HG02870 (cell line): ENCODE measurements around the gene CARMIL1.
"Not testable (repeated sequence)": the region's sequence is repeated elsewhere in the genome, so short reads cannot be mapped to it uniquely, and the experiment has no call there.

Source experiments
- ATAC-seq: cut with Tn5 transposase; IDR thresholded peaks from one replicate; pipeline ENCODE4 v1.9.1; 2021; ENCODE audit warnings: mild to moderate bottlenecking, moderate library complexity; ENCODE audit not compliant: unreplicated experiment

CARMIL1 gene

DNA sequence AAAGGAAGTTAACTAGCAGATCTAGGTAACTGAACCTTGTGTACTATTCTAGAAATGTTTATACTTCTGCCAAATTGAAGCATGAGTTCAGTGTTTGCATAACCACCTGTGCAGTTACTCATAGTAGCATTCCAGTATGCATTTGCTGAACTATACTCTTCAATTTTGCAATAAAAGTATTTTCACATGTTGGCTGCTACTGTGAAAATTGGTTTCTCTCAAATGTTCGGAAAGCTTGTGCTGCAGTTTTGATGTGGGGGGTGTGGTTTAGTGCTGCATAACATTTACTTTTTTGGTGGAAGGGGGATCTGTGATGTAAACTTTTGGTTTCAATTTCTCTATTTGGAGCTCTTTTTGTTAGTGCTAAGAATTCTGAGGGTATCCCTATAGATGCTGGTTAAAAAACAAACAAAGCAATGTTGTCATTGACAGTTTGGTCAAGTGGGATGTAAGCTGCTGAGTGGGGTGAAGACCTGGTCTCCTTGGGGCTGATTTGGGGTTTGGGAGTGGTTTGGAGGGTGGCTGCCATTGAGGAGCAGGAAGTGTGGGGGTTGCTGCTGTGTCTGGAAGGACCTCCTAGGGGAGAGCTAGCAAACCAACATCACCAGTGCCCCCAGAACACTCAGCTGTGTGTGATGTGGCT is 87.8 kb downstream of the CARMIL1 start:
- peak; percentile 51 for ATAC-seq

GRCh38 chr6:25369036-25369432 is 89.9 kb downstream of the CARMIL1 start:
- ATAC-seq: no peak

DNA sequence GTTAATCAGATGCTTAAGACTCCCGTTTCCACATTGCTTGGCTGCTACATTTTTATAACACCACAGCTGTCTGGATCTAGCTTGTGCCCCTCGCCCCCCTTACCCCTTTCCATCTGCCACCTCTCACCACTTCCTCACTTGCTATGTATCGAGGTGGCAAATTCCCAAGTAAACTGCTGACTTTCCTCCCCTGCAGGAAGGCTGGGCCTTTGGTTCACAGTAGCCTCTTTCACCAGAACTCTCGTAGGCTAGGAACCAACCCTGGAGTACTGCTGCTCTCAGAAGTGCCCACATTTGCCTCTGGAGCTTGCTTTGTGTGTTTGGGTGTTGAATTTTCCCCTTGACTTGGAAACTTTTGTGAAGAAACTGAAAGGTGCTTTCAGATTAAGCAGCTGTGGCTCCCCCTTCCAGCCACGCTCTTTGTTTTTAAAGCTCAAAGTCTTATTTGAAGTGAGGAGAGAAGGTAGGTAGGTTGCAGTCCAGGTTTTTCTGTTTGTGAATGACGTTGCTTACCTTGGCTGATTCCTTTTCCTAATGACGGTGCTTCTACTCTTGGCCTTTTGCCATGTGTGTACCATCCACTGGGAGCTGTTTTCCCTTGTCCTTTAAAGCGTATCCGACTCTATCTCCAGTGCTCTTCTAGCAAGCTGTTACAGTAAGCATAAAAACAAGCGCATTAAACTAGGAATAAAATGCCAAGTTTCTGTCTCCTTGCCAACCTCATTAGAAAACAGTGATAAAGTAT is 90.4 kb downstream of the CARMIL1 start:
- no peak for ATAC-seq

DNA sequence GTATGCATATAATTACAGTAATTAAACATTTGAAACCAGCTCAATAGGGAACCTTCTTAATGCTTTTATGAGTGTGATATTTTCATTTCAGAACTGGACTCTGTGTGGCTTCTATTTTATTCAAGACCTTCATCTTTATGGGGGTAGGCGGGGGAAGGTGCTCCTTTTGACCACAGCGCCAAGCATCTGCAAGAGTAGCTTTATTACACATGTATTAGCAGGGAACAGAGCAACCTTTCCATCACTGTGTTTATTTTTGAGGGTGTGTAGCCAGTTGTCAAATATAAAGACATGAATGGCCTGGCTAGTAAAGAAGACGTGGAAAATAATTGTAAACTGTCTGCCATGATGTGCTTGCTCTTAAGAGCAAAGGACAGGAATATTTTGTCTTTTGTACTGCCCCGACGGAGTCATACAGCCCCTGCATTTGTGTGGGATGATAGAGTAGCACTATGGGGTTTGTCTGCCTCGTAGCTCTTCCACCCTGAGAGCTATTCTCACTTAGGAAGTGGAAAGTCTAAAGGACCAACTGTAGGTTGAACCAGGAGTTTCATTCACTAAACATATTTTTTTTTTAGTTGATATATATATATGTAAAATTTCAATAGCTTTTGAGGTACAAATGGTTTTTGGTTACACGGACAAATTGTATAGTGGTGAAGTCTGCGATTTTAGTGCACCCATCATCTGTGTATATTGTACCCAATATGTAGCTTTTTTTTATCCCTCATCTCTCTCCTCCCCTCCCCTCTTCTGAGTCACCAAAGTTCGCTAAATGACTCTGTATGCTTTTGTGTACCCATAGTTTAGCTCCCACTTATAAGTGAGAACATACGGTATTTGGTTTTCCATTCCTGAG is 91.2 kb downstream of the CARMIL1 start:
- peak; percentile 55 for ATAC-seq

- no peak for ATAC-seq
These were observed 91.8 kb downstream of the CARMIL1 start for GRCh38 chr6:25371037-25371347.

GRCh38 chr6:25375125-25375524 is 96.0 kb downstream of the CARMIL1 start:
- ATAC-seq: no peak

GRCh38 chr6:25377664-25378063 is 98.5 kb downstream of the CARMIL1 start:
- no peak for ATAC-seq

DNA sequence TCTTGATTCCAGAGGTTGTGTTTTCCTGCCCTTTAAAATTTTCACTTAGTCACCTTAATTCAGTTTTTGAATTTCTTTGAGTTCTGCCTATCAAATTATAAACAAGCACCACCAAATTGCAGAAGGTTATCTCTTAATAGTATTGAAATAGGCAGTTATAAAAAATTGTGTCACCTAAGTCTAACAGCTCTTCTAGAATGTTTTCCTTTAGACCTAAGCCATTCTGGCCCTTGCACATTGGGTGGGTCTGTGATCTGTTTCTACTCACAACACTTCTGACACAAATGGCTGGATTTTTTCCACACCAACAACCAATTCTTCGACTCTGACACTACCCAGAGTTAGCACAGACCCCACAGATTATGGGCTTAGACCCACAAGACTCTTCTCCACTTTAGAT is 101.9 kb downstream of the CARMIL1 start:
- ATAC-seq: no peak

GRCh38 chr6:25382476-25382875 is 103.3 kb downstream of the CARMIL1 start:
- ATAC-seq: not testable (repeated sequence)

DNA sequence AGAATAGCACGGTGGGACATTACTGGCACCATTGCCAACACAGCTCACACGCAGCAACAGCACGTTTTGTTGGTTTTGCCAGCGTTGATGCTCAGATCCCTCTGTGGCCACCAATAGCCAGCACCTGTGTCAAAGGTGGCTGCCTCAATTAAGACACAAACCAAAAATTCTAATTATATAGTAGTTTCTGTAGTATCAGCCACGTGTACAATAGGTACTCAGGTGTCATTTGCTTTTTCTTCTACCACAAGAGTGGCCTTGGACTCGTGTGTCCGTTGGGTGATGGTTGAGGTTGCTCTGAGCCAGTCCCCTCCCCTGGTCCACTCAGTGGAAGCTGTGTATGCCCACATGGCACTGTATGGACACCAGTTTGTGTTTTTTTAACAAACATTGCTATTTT is 105.1 kb downstream of the CARMIL1 start:
- ATAC-seq: no peak

- ATAC-seq: no peak
These were observed 105.8 kb downstream of the CARMIL1 start for GRCh38 chr6:25384967-25385366.

DNA sequence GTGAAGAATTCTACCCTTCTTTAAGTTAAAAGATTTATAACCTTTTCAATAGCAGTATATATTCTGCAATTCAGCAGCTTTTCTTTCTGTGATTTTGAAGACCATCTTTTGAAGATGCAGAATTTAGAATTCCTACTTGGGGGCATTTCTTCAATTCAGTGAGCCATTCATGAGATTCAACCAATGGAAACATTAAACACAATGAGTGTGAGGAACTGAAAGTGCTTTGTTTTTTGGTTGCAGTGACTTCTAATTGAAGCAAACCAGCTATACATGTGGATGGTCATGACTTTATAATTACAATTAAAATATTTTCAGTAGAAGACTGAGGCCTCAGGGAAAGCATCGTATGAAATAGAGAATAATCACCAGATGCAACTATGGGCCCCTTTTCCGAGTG is 108.3 kb downstream of the CARMIL1 start:
- ATAC-seq: peak; percentile 77

DNA sequence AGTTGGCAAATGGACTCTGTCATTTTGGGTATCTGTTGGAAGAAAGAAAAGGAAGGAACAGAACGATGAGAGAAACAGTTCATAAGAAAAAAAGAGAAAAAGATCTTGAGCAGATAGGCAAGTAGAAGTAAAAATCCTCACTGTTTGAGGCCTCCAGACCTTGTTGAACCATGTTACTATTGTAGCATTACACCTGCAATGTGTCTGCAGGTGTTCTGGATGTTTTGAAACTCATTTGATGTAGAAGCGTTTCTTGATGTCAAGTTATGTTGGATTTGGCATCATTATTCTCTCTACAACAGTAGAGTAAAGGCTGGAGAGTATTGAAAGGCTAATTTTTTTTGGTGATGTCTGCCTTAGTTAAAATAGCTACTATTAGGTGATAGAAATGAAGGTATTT is 108.7 kb downstream of the CARMIL1 start:
- peak; percentile 17 for ATAC-seq

DNA sequence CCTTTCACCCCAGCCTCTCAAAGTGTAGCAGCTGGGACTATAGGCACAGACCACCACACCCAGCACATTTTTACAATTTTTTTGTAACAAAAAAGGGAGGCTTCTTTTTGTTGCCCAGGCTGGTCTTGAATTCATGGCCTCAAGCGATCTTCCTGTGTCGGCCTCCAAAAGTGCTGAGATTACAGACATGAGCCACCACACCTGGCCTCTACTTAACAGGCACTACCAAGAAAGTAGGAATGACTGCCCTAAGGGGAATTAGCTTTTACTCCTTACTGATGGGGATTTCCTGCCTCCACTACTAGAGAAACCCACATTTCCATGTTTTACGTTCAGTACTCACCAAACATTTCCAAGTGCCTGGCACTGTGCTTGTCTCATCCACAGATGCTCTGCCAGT is 109.6 kb downstream of the CARMIL1 start:
- ATAC-seq: no peak

GRCh38 chr6:25389471-25389870 is 110.3 kb downstream of the CARMIL1 start:
- ATAC-seq: no peak

- no peak for ATAC-seq
These were observed 113.2 kb downstream of the CARMIL1 start for GRCh38 chr6:25392372-25392771.

GRCh38 chr6:25395731-25396130 is 116.6 kb downstream of the CARMIL1 start:
- no peak for ATAC-seq

DNA sequence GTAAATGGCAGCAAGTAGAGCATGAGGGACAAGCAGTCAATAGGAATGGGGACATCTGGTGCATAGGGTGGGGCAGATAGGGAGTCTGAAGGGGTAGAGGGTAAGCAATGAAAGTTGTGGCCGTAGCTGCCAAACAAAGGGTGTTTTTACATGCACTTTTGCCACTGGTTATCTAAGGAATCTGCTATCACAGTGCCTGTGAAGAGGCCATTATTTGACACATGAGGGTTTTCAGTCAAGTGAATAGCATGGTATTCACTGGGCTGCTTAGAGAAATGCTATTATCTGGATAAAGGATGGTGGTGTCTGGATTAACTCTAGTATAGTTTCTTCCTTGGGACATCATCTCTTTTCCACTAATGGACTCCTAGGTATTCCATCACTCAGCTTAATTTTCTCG is 118.2 kb downstream of the CARMIL1 start:
- ATAC-seq: no peak

DNA sequence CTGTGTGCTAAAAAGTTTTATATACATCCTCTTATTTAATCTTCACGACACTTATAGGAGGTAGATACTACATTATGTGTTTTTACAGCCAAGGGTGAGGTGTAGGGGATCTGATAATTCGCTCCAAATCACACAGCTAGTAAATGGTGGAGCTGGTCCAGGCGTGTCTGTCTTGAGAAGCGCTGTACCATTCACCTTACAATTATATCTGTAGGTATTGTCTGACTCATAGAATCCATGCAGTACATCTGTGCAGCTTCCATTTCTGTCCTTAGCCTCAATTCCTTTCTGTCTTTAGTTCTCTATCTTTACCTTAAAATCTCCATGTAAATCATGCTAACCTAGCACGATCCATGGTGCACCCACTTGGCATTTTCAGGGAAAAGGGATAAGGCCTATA is 120.7 kb downstream of the CARMIL1 start:
- no peak for ATAC-seq

- no peak for ATAC-seq
These were observed 122.5 kb downstream of the CARMIL1 start for GRCh38 chr6:25401711-25402110.

GRCh38 chr6:25402125-25402524 is 123.0 kb downstream of the CARMIL1 start:
- no peak for ATAC-seq

- no peak for ATAC-seq
These were observed 124.0 kb downstream of the CARMIL1 start for GRCh38 chr6:25403150-25403549.
